MCF 10A (cell line): Measurements from ENCODE around the gene NEK9. TPM values are rescaled to one million over a fixed set of nuclear protein-coding genes. Genes with fewer than 3 reads are reported as not detected.

Experiments
- BruUV-seq: library from RNA; stranded (reverse); fragments of 400-500 nt; replicated peaks from 2 replicates; lab custom pipeline; 2021; lab: Mats Ljungman, UMichigan
- CTCF ChIA-PET: fragments of 300-600 bp; sonication (Branson Sonifier 250); formaldehyde crosslinking; extraction: SDS; loops from one replicate; lab custom pipeline; 2021; ENCODE audit warnings: antibody characterized with exemption, inconsistent platforms; lab: Yijun Ruan, JAX
- POLR2A ChIA-PET: fragments of 300-600, 350-650 bp; sonication (Branson Sonifier 250); formaldehyde crosslinking; extraction: SDS; loops from one replicate; lab custom pipeline; 2020; ENCODE audit warnings: antibody characterized with exemption, inconsistent platforms; lab: Yijun Ruan, JAX
- DNase-seq: peaks from one replicate; pipeline ENCODE4 v3.0.0-alpha.2; 2018; ENCODE audit not compliant: unreplicated experiment
- H3K27ac Mint-ChIP-seq: one replicate; pipeline ENCODE4 v1.8.0; 2022; ENCODE audit warnings: mild to moderate bottlenecking, low read depth, mixed read lengths; ENCODE audit not compliant: unreplicated experiment
- H3K27me3 Mint-ChIP-seq: one replicate; pipeline ENCODE4 v1.8.0; 2022; ENCODE audit warnings: mixed read lengths; ENCODE audit not compliant: insufficient read depth, unreplicated experiment
- H3K36me3 Mint-ChIP-seq: one replicate; pipeline ENCODE4 v1.8.0; 2022; ENCODE audit warnings: mild to moderate bottlenecking, moderate library complexity, mixed read lengths; ENCODE audit not compliant: insufficient read depth, unreplicated experiment
- H3K4me1 Mint-ChIP-seq: one replicate; pipeline ENCODE4 v1.8.0; 2022; ENCODE audit warnings: mixed read lengths; ENCODE audit not compliant: insufficient read depth, unreplicated experiment
- H3K4me3 Mint-ChIP-seq: one replicate; pipeline ENCODE4 v1.8.0; 2022; ENCODE audit warnings: mild to moderate bottlenecking, moderate library complexity, mixed read lengths; ENCODE audit not compliant: unreplicated experiment
- H3K9me3 Mint-ChIP-seq: one replicate; pipeline ENCODE4 v1.8.0; 2022; ENCODE audit warnings: mixed read lengths; ENCODE audit not compliant: unreplicated experiment
- CTCF ChIP-seq: fragments of 200-600 bp; IDR thresholded peaks from one replicate; pipeline ENCODE4 v1.8.0; 2022; ENCODE audit warnings: antibody characterized with exemption, mild to moderate bottlenecking; ENCODE audit not compliant: unreplicated experiment
- intact Hi-C: fragments of 100-400 bp; cut with micrococcal nuclease; formaldehyde crosslinking; loops from 2 replicates; pipeline ENCODE4 v1.14.1; 2022
- total RNA-seq: library from RNA; stranded (reverse); gene quantifications from 2 replicates; pipeline ENCODE4 v1.2.3, GENCODE V29; 2022

Gene NEK9
- total RNA-seq, 1 experiment from 2014 or later: 112 TPM

DNA sequence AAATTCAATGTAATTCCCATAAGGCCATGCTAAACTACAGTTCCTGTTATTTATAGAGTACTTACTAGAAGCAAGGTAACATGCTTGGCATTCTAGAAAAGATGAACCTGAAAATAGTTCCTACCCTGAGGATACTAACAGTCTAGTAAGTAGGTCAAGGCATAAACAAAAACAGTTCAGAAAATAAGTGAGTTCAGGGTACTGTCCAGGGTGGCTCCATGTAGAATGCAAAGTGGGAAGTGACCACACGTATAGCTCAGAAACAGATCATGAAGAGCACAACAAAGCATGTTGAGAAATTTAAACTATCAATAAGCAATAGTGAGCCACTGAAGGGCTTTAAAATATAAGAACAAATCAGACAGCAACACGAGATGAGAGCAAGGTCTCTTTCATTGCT lies 47.2 kb upstream of the NEK9 start:
- Mint-ChIP-seq H3K9me3 (no peaks in the 10 kb centered on the region), H3K4me1 (peaks cover 42% of the 10 kb centered on the region), H3K27me3 (no peaks in the 10 kb centered on the region), H3K4me3 (peak overlapping the region; percentile 98), H3K27ac (peak overlapping the region; percentile 99), H3K36me3 (peaks cover 19% of the 10 kb centered on the region)
- BruUV-seq: no TSS peak
- intact Hi-C loops: no loop called here
- no peak for DNase-seq
- CTCF ChIA-PET: interaction anchor here (0.7 to 1.6 kb wide), 6 partner anchors 10 to 325 kb away, joined by 3 to 4 read pairs (median 3); no protein-coding TSS in a partner anchor
- no peak for TF ChIP-seq CTCF
- POLR2A ChIA-PET: interaction anchor here (1.0 to 5.8 kb wide), 21 partner anchors 10 to 360 kb away, joined by 3 to 80 read pairs (median 7); partner anchors contain the start of genes FOS and NEK9

DNA sequence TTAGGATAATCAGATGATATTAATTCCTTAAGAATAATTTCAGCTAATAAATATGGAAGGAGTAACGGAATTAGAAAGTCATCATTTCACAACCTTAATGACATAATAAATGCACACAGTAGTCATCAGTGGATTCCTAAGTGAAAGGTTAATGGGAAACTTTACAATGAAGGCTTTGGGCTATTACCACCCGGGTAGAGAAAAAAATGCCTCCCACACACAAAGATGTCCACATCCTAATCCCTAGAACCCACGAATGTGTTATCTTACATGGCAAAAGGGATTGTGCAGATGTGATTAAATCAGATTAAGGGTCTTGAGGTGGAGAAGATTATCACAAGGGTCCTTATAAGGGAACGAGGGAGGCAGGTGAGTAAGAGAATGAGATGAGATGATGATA lies 43.9 kb upstream of the NEK9 start:
- Mint-ChIP-seq H3K36me3 (peaks cover 24% of the 10 kb centered on the region), H3K27ac (no peak overlapping the region), H3K4me3 (peak overlapping the region; percentile 56), H3K27me3 (no peaks in the 10 kb centered on the region), H3K9me3 (no peaks in the 10 kb centered on the region), H3K4me1 (peaks cover 54% of the 10 kb centered on the region)
- BruUV-seq: no TSS peak
- ChIA-PET CTCF (interaction anchor here (0.8 kb wide), 1 partner anchor 36 kb away, joined by 3 read pairs; no protein-coding TSS in a partner anchor), POLR2A (interaction anchor here (0.7 to 1.9 kb wide), 3 partner anchors 10 to 84 kb away, joined by 3 to 6 read pairs (median 3); no protein-coding TSS in a partner anchor)
- TF ChIP-seq CTCF: no peak
- DNase-seq: no peak
- intact Hi-C loops: no loop called here

DNA sequence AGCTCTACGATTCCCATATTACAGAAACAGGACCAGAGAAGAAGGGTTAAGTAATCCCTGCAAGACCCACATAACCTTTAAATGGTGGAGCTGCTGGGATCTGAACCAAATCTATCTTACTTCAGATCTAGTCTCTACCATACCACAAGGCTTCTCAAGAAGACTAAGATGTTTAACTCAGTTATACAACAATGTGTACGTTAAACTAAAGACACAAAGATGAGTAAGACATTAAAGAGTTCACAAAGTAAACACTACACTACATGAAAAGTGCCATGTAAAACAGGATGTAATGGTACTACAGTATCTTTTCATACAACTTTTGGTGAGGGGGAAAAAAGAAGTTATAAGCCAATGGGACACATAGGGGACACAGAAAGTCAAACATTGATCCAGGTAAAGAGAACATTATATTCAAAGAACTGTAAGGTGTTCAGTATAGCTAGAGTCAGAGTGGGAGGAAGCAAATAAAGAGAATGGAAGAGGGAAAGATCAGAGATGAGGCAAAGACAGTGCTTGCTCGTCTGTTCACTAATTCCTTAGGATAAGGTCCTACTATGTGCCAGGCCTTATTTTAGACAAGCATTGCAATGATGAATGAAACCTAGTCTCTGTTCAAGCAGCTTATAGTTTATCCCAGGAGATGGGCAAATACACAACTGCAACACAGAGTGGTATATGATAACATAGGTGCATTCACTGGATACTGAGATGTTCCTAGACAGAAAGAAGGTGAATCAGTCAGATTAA lies 41.9 kb upstream of the NEK9 start:
- Mint-ChIP-seq H3K27me3 (no peaks in the 10 kb centered on the region), H3K4me1 (peaks cover 52% of the 10 kb centered on the region), H3K9me3 (no peaks in the 10 kb centered on the region), H3K27ac (peak overlapping the region; percentile 17), H3K36me3 (peaks cover 24% of the 10 kb centered on the region), H3K4me3 (no peak overlapping the region)
- DNase-seq: no peak
- CTCF ChIA-PET: interaction anchor here (0.9 to 1.0 kb wide), 2 partner anchors 9 to 37 kb away, joined by 3 to 4 read pairs; no protein-coding TSS in a partner anchor
- no peak for TF ChIP-seq CTCF
- BruUV-seq: no TSS peak
- intact Hi-C loops: no loop called here
- POLR2A ChIA-PET: interaction anchor here (0.6 to 1.6 kb wide), 4 partner anchors 8 to 84 kb away, joined by 3 to 5 read pairs (median 4); no protein-coding TSS in a partner anchor

DNA sequence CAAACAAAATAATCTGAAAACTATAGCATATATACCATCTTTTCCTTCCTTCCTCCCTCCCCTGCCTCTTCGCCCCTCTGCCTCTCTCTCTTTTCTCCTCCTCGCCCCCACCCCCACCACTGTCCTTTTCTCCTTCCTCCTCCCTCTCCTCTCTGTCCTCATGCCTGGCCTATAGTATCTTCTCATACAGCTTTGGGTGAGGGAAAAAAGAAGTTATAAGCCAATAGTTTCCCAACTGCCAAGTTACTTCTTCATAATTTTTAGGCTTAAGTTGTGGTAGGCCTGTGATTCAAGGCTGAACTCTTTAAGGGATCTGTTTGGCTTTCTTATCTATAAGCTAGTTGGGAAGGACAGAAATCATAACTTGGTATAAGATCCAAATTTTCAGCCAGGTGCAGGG lies 40.5 kb upstream of the NEK9 start:
- intact Hi-C loops: no loop called here
- POLR2A ChIA-PET: interaction anchor here (0.5 to 1.6 kb wide), 9 partner anchors 9 to 108 kb away, joined by 3 to 7 read pairs (median 3); partner anchors contain the start of genes NEK9 and TMED10
- Mint-ChIP-seq H3K4me1 (peaks cover 55% of the 10 kb centered on the region), H3K36me3 (peaks cover 34% of the 10 kb centered on the region), H3K4me3 (no peak overlapping the region), H3K27me3 (no peaks in the 10 kb centered on the region), H3K9me3 (no peaks in the 10 kb centered on the region), H3K27ac (peak overlapping the region; percentile 25)
- TF ChIP-seq CTCF: no peak
- DNase-seq: no peak
- CTCF ChIA-PET: interaction anchor here (0.6 to 0.9 kb wide), 3 partner anchors 78 to 390 kb away, joined by 3 read pairs; no protein-coding TSS in a partner anchor
- no TSS peak for BruUV-seq
